Measurements from ENCODE around the gene ADARB1.

The ADARB1 gene

GRCh38 chr21:45146801-45147200, 72.4 kb downstream of the ADARB1 start:
- TF ChIP-seq CTCF (IDR thresholded peaks at IDR 0.05; ENCODE audit: extremely low read depth, missing control alignments) = no peak

GRCh38 chr21:45147473-45148315, 73.3 kb downstream of the ADARB1 start:
- DNase-seq (ENCODE audit: low spot score) = no peak
- TF ChIP-seq CTCF (IDR thresholded peaks at IDR 0.05; ENCODE audit: extremely low read depth, missing control alignments) = no peak

More at GRCh38 chr21:45146801-45147200, 72.4 kb downstream of the ADARB1 start:
- DNase-seq (ENCODE audit: low spot score) = no peak

GRCh38 chr21:45148316-45148990, 74.1 kb downstream of the ADARB1 start:
- TF ChIP-seq CTCF (IDR thresholded peaks at IDR 0.05; ENCODE audit: extremely low read depth, missing control alignments) = no peak
- DNase-seq (ENCODE audit: low spot score) = no peak

GRCh38 chr21:45149021-45149420, 74.6 kb downstream of the ADARB1 start:
- no peak for TF ChIP-seq CTCF (IDR thresholded peaks at IDR 0.05; ENCODE audit: extremely low read depth, missing control alignments)
- DNase-seq (ENCODE audit: low spot score) = no peak

GRCh38 chr21:45150638-45151131, 76.3 kb downstream of the ADARB1 start:
- TF ChIP-seq CTCF (IDR thresholded peaks at IDR 0.05; ENCODE audit: extremely low read depth, missing control alignments) = no peak
- DNase-seq (ENCODE audit: low spot score) = no peak

GRCh38 chr21:45151445-45152160, 77.2 kb downstream of the ADARB1 start:
- DNase-seq (ENCODE audit: low spot score) = no peak
- TF ChIP-seq CTCF (IDR thresholded peaks at IDR 0.05; ENCODE audit: extremely low read depth, missing control alignments) = no peak

Measured in GM20000 (cell line).